ENCODE results near the gene DPCD. TPM values are rescaled to one million over a fixed set of nuclear protein-coding genes. Genes with fewer than 3 reads are reported as not detected.

The DPCD gene
- total and polyA plus RNA-seq, 2 donors (not counting 3 experiments of a cell fraction or from before 2014, with no cell fraction given), result 25.3 to 39.3 TPM

GRCh38 chr10:101572126-101572525 is 16.0 kb upstream of the DPCD start:
- Histone ChIP-seq H3K9me3 (replicated peaks; ENCODE audit: control insufficient read depth, insufficient read depth, low read length) (no peaks in the 10 kb centered on the region), H3K79me2 (ENCODE audit: control insufficient read depth, insufficient read depth, low read length) (no peaks in the 10 kb centered on the region), H3K27ac (ENCODE audit: insufficient read depth, low read depth, low read length) (no peak overlapping the region), H3K9ac (replicated peaks; ENCODE audit: extremely low read depth, insufficient read depth, low read length) (no peak overlapping the region), H3K4me2 (ENCODE audit: insufficient read depth, low read length) (no peak overlapping the region), H3K4me1 (ENCODE audit: control insufficient read depth, extremely low read depth, insufficient read depth, low read length) (peaks cover 7% of the 10 kb centered on the region), H3K36me3 (ENCODE audit: control insufficient read depth in 2 of 2, extremely low read depth in 1 of 2, insufficient read depth in 2 of 2, low read length in 2 of 2) (no peaks in the 10 kb centered on the region), H3K9me1 (replicated peaks; ENCODE audit: control insufficient read depth, extremely low read depth, insufficient read depth, low read length) (no peaks in the 10 kb centered on the region), H2AFZ (ENCODE audit: low read depth, low read length) (no peak overlapping the region), H4K20me1 (replicated peaks; ENCODE audit: control insufficient read depth, extremely low read depth, insufficient read depth, low read length) (no peaks in the 10 kb centered on the region), H3K27me3 (ENCODE audit: control insufficient read depth in 2 of 2, insufficient read depth in 2 of 2, low read length in 2 of 2) (peaks cover 11 to 13% of the 10 kb centered on the region in 2 experiments), H3K4me3 (replicated peaks in 1 of 3; ENCODE audit: insufficient read depth in 1 of 3, low read depth in 1 of 3, low read length in 3 of 3) (no peak overlapping the region)
- ChIA-PET CTCF (interaction anchor here (2.1 to 4.0 kb wide), 6 partner anchors 105 to 430 kb away, joined by 9 to 60 read pairs (median 38); no protein-coding TSS in a partner anchor), POLR2A (no interaction called here)
- intact Hi-C loops (cut with micrococcal nuclease), result no loop called here
- FAIRE-seq (no peak), DNase-seq (ENCODE audit: low read depth, low spot score) (no peak)
- no TSS peak for BruUV-seq (replicated peaks)
- no peak for TF ChIP-seq MAX (IDR thresholded peaks at IDR 0.05; ENCODE audit: insufficient read depth, insufficient read length)
- TF ChIP-seq POLR2AphosphoS5 (IDR thresholded peaks at IDR 0.05; ENCODE audit: insufficient read depth, low read depth, low read length), result no peak
- no peak for TF ChIP-seq MYC (IDR thresholded peaks at IDR 0.05; ENCODE audit: low read depth, low read length)
- TF ChIP-seq EZH2 (IDR thresholded peaks at IDR 0.05; ENCODE audit: borderline replicate concordance, low read depth, low read length, severe bottlenecking), result no peak
- TF ChIP-seq GATA2 (IDR thresholded peaks at IDR 0.05; ENCODE audit: insufficient read depth, insufficient read length, low read depth, low read length), result no peak
- no peak for TF ChIP-seq POLR2A (IDR thresholded peaks at IDR 0.05; ENCODE audit: low read depth, low read length)
- TF ChIP-seq FOS (IDR thresholded peaks at IDR 0.05; ENCODE audit: borderline replicate concordance, insufficient read depth, low read length), result no peak
- no peak for TF ChIP-seq CTCF (IDR thresholded peaks at IDR 0.05; ENCODE audit: extremely low read depth in 1 of 2, insufficient read depth in 1 of 2, low read depth in 1 of 2, low read length in 2 of 2)
- no peak for TF ChIP-seq JUN (IDR thresholded peaks at IDR 0.05; ENCODE audit: borderline replicate concordance, insufficient read depth, insufficient read length, low read depth)
- dilution Hi-C loops (cut with MboI; ENCODE audit: extremely low pct_ligation_motif_present, low sequenced_read_pairs), result no loop called here

Measured in endothelial cell of umbilical vein (primary cell).